Uterus (tissue), 2 donors: ENCODE results near the gene GSE1.

Source experiments
- CTCF ChIP-seq, 4 experiments: fragments of 200-600 bp in 2 of 4; fragments of 450-650 bp in 2 of 4; sonication (generic) in 2 of 4; IDR thresholded peaks; one replicate each; pipeline ENCODE4 v1.5.1; 2016 to 2019; ENCODE audit warnings: antibody characterized with exemption in 4 of 4, mild to moderate bottlenecking in 2 of 4, moderate library complexity in 1 of 4
- POLR2A ChIP-seq, 2 donors: fragments of 450-650 bp; IDR thresholded peaks; one replicate each; pipeline ENCODE4 v1.6.1; 2016; ENCODE audit warnings: antibody characterized with exemption in 2 of 2, mild to moderate bottlenecking in 1 of 2, moderate library complexity in 1 of 2

DNA sequence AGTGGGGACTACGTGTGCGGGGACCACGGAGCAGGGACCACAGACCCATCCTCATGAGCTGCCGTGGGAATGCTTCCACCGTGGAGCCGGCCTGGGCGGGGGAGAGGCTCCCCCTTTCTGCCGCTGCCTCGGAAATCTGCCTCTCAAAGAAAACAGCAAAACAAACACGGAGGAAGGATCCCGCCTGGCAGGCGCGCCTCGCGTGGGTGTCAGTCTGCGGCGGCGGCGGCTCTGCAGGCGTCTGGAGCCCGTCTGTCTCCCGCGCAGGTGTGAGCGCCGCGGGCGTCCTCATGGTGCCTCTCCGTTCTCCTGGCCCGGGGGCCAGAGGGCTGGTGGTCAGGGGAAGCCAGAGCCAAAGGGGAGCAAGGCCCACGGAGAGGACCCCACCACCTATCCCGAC, 27.5 kb downstream of the GSE1 start:
- TF ChIP-seq POLR2A (IDR thresholded peaks at IDR 0.05) (no peak), CTCF (IDR thresholded peaks at IDR 0.05) (no peak)
